GM06990 (cell line): ENCODE results near the gene EFHD1.

Source experiments
- DNase-seq: peaks from one replicate; pipeline ENCODE4 v3.0.0-alpha.2; 2011; ENCODE audit not compliant: insufficient read length; ENCODE audit errors: extremely low read depth
- H3K27me3 ChIP-seq: replicated peaks from 2 replicates; pipeline ENCODE4 v1.6.0; 2011; ENCODE audit warnings: low read length; ENCODE audit not compliant: control insufficient read depth, insufficient read depth
- H3K36me3 ChIP-seq: 2 replicates; pipeline ENCODE4 v1.5.1; 2011; ENCODE audit warnings: low read length; ENCODE audit not compliant: control insufficient read depth, insufficient read depth
- H3K4me3 ChIP-seq: replicated peaks from 2 replicates; pipeline ENCODE4 v1.5.1; 2011; ENCODE audit warnings: low read depth, mild to moderate bottlenecking, control low read depth, low read length
- CTCF ChIP-seq: IDR thresholded peaks from 2 replicates; pipeline ENCODE4 v1.5.1; 2011; ENCODE audit warnings: low read length, control low read depth, mild to moderate bottlenecking, inconsistent platforms; ENCODE audit not compliant: insufficient read depth, poor library complexity, severe bottlenecking

Gene EFHD1

DNA sequence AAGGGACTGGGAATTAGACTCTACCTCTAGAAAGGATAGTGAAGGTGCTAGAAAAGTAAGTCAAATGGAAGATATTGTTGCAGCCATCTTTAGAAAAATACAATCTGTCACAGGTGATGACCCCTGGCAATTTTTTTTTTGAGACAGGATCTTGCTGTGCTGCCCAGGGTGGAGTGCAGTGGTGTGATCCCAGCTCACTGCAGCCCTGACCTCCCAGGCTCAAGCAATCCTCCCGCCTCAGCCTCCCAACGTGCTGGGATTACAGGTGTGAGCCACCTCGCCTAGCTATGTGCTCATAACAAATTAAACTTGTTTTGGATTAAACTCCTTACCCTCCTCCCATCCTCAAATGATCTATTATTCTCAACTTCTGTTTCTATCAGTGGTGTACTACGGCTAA is 59.9 kb downstream of the EFHD1 start:
- no peak for DNase-seq
- Histone ChIP-seq H3K4me3 (no peak overlapping the region), H3K36me3 (no peaks in the 10 kb centered on the region), H3K27me3 (no peaks in the 10 kb centered on the region)
- TF ChIP-seq CTCF = no peak

DNA sequence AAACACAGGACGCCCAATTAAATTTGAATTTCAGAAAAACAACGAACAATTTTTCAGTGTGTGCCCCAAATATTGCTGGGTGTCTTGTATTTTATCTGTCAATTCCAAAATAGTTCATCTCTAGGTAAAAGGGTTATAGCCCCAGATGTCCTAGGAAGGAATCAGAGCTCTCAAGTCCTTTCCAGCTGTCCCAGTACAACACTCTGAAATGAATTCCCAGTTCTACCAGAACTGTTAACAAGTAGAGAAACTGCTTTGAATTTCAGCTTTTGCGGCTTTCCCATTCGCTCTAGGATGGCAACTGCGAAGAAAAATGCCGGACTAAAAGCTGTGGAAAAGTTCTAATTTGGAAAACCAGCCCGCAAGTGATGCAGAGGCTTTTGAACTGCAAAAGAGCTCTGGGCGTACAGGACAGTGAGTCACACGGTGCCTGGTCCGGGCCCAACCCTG is 63.2 kb downstream of the EFHD1 start:
- H3K36me3 ChIP-seq = no peaks in the 10 kb centered on the region
- no peak for DNase-seq
- peak overlapping the region; percentile 84 for H3K4me3 ChIP-seq
- TF ChIP-seq CTCF = no peak
- no peaks in the 10 kb centered on the region for H3K27me3 ChIP-seq

- TF ChIP-seq CTCF = no peak
- peak; percentile 98 for DNase-seq
- peak within 1 kb of the TSS; percentile 84 for H3K4me3 ChIP-seq
These were observed 63.8 kb downstream of the EFHD1 start, which contains the start of gene GIGYF2 for GRCh38 chr2:232697059-232697806. Gene GIGYF2 (plus strand): TSS chr2:232697331. CDS start chr2:232735198, 37,867 bp downstream.

DNA sequence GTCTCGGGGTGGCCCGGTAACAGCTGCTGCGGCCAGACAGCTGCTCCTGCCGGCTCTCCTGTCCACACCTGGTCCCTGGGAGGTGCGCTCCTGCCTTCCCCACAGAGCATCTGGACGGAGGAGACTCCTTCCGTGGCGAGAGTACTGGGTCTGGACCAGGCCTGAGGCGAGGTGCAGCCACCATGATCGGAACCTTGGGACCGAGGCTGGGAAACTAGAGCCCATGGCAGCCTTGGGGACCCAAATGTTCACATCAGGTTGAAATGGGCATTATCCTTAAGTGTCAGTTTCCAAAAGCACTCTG is 64.4 kb downstream of the EFHD1 start:
- TF ChIP-seq CTCF = no peak
- Histone ChIP-seq H3K4me3 (peak overlapping the region; percentile 84), H3K27me3 (no peaks in the 10 kb centered on the region), H3K36me3 (no peaks in the 10 kb centered on the region)
- DNase-seq = no peak

More at GRCh38 chr2:232697059-232697806, 63.8 kb downstream of the EFHD1 start, which contains the start of gene GIGYF2:
- no peaks in the 10 kb centered on the region for H3K36me3 ChIP-seq
- H3K27me3 ChIP-seq = no peaks in the 10 kb centered on the region

GRCh38 chr2:232698556-232699091 is 65.2 kb downstream of the EFHD1 start:
- no peaks in the 10 kb centered on the region for H3K27me3 ChIP-seq
- no peaks in the 10 kb centered on the region for H3K36me3 ChIP-seq
- no peak for TF ChIP-seq CTCF
- no peak for DNase-seq
- H3K4me3 ChIP-seq = peak overlapping the region; percentile 84

- TF ChIP-seq CTCF = no peak
- Histone ChIP-seq H3K36me3 (peaks cover 3% of the 10 kb centered on the region; the same call in 1 of the 2 replicates), H3K4me3 (peak overlapping the region; percentile 47), H3K27me3 (no peaks in the 10 kb centered on the region)
- DNase-seq = no peak
These were observed 65.7 kb downstream of the EFHD1 start for GRCh38 chr2:232699110-232699509.
